ENCODE results near the gene RGS6.

The RGS6 gene

DNA sequence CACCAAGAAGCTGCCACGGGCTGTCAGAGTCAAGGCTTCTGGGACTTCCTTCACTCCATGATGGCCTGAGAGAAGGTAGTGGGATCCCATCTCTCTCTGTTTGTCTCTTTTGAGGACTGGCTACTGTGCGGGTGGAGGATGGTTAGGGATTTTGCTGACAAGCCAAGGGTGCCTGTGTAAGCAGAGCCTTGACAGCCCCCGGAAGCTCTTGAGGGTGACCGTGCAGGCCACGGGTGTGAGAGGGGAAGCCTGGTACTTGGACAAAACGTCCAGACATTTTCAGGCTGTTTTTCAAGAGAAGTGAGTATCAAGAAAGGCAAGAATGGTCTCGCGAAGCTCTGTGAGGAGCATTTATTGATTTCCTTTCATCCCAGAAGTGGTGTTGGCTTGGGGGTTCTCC lies 609.3 kb downstream of the RGS6 start:
- peak; percentile 32 for DNase-seq

DNA sequence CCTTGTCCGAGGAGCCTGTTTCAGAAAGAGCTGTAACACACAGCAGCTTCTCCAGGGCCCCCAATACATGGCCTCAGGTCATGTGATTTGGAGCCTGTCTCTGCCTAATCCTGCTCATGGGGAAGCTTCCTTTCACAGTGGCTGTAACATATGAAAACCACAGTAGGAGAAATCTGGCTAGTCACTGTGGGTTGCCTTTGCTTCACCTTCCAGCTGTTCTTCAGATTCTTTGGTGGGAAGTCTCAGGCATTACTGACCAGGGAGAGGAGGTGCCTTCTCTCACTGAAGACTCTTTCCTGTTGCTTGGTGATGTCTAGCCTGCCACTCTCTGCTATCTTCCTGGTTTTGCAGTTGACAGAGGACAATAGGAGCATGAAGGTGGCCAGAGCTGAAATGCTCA lies 611.1 kb downstream of the RGS6 start:
- DNase-seq: peak; percentile 30

DNA sequence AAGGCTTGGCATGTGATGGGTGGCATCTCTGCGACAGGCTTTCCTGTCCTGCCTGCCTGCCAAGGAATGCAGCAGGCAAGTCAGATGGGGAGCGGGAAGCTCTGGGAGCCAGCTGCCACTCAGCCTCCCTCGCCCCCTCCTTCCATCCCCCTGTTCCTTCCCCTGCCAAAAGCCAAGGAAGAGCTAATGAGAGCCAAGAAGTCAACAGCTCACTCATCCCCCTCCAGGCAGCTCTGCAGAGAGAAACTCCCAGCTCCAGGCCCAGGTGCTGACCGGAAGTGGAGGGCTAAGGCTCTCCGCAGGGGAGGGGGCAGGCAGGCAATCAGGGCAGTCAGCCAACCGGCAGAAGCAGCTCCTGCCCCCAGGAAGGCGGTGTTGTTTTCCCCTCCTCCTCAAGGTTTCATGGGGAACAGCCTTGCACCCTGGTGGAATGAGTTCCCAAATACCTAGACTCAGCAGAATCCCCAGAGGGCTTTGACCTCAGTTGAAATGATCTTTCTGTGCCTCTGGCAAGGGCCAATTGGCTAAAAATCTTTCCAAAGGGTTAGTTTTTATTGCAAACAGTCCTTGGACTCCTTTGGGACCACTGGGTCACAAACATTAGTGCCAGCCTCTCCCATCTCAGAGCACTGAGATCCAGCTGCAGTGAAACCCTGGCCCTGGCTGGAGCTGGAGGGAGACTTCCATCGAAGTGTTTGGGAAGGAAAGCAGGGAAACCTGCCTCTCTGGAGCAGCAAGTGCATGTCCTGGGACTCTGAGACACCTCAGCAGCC lies 612.6 kb downstream of the RGS6 start:
- DNase-seq: no peak

DNA sequence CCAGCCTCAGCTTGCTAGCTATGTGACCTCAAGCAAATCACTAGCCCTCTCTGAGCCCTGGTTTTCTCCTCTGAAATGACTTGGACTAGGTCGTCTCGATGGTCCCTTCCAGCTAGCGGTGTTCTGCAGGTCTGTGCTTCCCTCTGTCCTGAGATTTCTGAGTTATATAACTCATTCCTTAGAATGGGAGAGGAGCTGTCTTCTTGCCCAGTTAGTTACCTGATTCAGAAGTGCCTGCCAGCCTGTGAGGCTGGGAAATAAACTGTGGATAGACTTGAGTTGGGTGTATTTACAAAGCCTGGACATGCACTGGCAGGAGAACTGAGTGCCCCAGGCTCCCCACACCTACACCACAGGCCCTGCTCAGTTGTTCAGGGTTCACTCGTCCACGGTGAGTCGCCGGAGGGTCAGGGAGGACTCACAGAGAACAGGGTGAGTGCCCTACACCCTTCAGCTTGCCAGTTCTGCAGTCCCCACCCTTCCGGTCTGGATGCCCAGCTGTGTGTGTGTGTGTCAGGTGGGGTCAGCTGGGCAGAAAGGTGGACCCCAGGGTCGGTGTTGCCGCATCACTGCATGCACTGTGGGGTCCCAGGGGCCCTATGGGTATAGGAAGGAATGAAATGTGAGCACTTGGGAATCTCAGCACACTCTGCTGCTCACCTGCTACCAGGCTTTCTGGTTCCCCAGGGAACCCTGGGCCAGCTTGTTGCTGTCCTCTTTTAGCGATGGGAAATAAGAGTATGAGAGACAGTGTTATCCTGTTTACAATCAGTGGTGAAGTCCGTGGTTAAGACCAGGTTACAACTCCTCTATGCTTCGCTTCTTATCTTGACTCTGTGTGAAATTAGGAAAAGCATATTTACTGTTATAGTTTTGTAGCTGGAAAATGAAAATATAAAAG lies 613.4 kb downstream of the RGS6 start:
- no peak for DNase-seq

DNA sequence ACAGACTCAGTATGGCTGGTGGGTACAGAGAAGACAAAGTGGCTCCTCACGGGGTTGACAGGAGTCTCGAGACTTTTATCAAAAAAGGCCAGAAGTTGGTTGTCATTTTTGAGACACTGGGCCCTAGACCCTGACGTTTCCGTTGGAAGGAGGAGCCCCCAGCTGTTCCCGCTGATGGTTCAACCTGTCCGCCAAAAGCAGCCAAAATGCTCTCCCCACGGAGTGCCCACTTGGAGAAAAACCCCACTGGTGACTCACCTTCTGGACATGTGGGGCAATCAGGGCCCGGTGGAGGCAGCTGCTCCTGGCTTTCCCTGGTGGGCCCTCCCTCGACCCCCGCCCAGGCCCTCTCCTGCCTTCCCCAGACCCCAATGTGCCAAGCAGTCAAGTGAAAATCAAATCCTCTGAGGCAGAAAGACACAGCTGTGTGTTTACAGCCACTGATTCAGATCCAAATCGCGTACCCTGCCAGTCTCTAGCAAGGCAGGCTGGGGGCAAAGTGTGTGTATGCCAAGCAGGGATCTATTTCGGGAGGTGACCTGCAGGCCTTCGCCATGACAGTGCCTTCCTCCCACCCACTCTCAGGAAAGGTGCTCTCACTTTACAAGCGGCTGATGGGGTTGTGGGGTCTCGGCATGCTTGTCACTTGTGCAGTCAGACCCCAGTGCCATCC lies 614.3 kb downstream of the RGS6 start:
- DNase-seq: peak; percentile 15

DNA sequence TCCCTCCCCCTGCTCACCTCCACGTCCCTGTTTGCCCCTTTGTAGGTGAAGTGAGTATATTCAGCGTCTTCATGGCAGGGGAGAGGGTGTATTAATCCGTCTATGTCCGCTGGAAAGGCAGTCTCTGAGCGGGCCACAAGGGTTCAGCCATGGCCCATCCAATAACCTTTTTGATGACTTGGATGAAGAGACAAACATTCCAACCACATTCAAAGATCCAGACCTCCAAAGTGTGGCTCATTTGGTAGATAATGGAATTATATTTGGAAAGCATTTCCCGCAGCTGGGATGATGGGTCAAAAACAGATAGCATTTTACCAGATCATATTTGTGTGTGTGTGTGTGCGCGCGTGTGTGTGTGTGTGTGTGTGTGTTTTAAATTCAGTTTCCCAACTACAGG lies 615.8 kb downstream of the RGS6 start:
- DNase-seq: peak; percentile 20

DNA sequence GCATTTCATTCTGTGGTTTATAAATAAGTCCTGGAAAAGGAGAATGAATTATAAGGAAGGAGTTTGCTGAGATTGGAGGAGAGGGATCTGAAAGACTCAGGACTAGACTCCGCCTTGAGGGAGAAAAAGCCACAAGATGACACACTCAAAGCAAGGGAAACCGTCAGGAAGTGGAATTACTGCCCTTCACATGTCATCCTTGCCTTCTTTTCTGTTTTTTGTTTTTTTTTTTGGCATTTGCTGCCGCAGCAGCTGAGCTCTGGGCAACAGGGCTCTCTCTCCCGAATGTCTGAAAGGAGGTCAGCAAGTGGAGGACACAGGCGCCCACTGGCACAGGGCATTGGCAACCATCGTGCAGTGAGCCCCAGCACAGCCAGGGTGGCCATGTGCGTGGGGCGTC lies 616.8 kb downstream of the RGS6 start:
- peak; percentile 2 for DNase-seq

DNA sequence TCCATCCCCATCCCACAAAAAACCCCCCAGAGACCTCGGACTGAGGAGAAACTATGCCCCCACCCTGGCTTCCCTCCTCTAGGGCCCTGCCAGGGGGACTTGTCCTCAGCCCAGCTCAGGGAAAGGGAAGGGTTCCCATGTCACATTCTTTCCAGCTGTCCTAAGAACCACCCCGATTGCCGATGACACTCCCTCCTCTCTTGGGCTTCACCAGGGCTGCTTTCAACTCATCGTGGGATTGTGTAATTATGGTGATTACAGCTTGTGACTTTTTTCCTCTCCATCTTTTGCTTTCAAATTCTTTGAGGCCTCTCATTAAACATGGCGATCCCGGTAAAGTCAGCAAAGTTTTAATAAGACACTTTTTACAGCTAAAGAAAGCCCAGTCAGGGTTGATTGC lies 617.6 kb downstream of the RGS6 start:
- DNase-seq: peak; percentile 19

DNA sequence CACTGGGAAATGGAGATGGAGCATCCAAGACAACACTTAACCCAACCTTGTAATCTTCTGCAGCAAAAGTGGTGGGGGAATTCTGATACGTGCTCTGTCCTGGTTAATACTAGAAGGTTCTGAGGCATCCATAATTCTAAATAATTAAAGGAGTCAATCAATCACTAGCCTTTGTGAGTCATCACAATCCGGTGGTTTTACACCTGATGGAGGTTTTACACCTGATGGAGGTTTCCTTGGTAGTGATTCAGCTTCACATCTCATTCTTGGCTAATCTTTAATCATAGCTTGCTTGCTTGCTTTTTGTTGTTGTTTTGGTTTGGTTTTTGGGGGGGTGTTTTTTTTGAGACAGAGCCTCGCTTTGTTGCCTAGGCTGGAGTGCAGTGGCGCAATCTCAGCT lies 618.3 kb downstream of the RGS6 start:
- no peak for DNase-seq

DNA sequence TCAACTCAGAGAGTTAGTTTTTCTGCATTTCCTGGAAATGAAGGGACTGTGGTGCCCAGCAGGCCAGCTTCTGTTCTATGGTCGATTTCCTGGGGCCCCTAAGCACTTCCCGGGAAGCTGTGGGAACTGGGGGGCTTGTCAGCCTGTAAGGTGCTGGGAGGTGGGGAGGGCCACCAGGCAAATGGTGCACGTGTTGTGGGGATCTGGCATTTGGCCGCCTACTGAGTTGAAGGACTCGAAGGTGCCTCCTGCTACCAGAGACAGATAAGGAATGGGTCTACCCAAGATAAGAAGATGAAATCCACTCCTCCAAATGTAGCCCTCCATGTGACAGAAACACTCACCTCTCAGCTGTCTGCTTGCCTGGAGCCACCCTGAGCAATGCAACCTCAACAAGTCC lies 620.0 kb downstream of the RGS6 start:
- peak; percentile 18 for DNase-seq

DNA sequence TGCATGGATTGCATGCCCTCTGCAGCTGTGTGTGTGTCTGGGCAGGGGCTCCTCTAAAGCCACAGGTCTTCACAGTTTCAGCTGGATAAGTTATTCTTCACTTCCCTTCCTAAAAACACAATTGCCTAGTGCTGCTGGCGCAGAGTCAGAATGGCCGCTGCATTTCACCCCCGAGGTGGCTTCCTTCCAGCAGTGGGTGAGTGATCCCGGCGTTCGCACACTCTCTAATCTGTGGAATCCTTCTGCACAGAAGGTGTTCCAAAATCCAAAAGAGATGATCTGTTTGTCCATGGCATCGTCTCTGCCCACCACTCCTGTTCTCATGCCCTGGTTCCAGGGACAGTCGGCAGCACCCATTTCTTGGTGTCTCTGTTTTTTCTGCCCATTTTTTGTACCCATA lies 620.9 kb downstream of the RGS6 start:
- DNase-seq: peak; percentile 35

DNA sequence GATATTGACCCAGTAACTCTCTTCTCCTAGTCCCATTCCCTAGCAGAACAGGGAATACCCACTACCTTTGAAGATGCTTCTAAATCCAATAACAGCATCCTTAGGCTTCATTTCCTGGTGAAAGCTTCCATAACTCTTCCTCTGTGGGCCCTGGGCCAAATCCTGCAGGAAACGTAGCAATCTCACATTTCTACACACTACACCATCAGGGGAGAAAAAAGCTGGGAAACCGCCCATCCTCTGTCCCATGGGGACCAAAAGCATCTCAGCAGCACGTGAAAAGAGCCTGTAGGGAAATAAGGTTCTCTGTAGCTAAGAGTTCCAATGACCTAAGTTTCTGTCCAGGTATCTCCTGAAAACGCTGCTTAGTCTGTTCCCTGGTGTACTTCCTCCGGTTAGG lies 621.4 kb downstream of the RGS6 start:
- peak; percentile 32 for DNase-seq

DNA sequence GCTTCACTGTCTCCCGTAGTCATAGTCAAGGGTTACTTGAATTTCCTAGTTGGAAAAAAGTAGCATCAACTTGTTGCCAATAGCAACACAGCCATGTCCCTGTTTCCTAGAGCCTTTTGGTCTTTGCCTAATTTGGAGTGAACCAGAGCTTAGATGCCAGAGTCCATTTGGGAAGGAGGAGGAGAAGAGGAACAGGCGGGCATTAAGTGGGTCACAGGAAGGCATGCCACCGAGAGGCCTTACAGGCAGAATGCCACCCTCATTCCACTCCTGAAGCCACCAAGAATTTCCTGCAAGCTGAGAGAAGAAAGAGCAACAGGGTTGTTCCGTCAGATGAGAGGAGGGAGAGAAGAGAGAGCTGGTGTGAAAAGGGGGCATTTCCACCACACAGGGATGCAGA lies 622.2 kb downstream of the RGS6 start:
- peak; percentile 26 for DNase-seq

DNA sequence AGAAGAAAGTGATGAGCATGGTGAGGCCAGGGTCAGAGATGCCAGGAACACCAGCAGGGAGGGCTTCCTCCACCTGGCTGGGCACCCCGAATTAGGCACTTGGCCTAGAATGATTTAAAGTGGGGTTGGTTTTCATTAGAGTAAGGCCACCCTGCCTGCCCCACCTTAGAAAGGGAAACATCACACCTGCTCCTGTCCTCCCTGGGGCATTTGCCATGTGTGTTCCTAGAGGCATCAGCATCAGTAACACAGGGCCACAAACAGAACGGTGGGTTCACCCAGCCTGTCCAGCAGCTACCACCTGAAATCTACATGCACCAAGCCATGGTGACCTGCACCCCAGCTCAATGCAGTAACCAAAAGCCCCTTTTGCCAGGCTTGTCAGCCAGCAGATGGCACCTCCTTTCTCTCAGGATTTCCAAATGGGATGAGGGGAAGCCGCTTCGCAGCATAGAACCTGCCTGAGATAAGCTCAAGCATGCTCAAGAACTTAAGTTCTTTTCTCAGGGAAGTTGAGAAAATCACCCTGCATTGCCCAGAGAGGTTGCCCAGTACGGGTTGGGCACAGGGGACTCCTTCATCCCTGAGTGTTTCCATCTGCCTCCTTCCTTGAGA lies 622.9 kb downstream of the RGS6 start:
- peak; percentile 30 for DNase-seq

DNA sequence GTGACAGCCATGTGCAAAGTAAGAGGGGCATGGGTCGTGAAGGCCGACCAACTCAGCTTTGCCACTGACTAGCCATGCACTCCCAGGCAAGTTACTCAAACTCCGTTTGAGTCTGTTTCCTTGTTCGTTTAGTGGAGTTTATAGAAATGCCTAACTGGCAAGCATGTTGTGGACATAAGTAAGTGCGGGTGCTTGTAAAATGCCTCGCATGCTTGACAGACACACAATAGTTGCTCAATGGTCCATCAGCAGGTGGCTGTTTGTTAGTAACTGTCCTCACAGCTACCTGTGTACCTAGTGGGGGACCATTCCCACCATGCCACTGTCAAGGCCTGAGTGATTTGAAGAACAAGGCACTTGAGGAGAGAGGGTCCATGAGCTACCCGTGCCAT lies 623.4 kb downstream of the RGS6 start:
- DNase-seq: no peak

DNA sequence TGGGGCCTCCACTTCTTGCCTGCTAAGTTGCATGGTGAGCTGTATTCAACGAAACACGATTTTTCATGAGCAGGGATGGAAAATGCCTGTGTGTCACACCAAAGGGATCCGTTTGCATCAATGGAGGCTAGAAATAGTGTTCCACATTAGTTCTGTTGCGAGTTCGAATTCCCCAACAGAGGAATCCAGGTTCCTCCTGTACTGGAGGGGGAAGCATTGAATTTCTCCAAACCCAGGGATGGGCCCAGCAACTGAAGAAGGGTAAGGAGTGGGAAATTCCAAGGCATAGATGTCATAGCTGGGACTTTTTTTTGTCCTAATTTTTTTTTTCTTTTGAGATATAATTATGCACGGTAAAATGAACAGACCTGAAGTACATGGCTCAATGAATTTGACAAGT lies 625.4 kb downstream of the RGS6 start:
- peak; percentile 23 for DNase-seq

DNA sequence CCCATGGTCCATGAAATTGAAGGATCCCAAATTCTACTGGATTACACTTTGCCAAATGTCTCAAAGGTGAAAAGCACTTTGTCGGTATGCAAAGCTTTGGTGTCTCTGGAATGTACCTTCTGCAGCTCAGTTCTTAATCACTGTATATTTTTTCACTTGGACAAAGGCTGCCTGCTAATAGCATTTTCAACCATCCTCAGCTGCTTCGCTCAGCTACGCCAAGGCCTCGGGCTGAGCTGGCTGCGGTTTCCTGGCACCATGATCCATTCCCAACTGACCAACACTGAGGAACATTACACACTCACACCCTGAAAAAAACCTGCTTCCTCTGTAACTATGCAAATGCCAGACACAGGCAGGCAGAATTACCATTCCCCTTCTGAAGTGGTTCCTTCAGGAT lies 626.5 kb downstream of the RGS6 start:
- peak; percentile 57 for DNase-seq

DNA sequence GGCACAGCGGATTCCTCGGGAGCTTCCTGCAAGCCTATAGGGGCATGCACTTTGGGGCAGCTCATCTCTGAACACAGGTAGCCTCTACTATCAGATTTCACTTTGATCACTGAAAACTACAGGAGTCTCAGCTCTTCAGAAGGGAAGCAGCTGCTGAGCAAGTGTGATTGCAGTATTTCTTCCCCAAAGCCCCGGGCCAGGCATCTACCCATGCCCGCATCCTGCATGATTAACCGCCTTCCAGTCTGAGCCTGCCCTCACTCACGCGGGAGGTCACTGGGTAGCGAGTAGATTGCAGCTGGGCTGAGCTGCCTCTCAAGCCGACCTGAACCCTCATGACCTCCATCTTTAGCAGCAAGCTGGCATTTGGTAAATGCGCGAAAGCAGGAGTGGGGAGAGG lies 627.0 kb downstream of the RGS6 start:
- DNase-seq: no peak

DNA sequence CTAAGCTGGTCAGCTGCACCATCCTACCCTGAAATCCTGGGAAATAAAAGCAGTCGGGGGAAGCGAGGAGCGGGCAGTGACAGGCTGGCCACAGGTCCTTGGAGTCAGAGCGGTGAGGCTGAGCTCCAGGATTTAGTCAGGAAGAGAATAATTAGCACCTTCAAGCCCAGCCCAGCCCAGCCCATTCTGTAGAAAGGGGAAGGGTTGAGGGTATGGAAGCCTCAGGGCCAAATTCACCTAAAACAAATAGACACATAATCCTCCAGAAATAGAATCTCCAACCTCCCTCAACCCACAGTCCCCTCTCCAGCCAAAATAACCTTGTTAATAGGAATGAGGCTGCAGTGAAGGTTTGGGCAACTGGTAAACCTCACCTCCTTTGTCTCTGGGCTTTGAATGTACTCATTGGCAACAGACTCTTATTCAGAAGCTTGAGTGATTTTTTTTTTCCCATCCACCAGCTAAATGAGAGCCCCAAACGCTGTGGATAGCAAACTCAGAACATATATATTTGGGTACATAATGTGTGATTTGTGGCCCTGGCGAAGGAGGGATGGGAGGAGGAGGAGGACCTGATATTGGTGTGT lies 627.5 kb downstream of the RGS6 start:
- DNase-seq: no peak

DNA sequence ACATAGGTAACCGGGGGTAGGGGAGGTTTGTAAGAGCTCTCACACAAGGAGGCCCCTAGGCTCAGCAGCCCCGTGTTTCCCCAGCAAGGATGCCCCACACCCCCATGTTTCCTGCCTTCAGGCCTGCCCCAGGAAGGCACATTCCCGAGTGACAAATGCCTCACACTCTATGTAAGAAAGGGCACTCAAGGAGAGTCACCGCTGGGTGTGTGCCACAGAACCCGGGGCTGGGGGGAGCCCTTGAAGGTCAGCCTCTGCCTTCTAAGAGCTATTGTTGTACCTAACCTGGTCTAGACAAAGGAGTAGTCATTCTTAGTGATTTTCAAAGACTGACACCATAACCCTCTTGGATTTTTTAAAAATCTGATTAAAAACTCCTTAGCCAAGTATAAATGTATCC lies 628.1 kb downstream of the RGS6 start:
- no peak for DNase-seq

DNA sequence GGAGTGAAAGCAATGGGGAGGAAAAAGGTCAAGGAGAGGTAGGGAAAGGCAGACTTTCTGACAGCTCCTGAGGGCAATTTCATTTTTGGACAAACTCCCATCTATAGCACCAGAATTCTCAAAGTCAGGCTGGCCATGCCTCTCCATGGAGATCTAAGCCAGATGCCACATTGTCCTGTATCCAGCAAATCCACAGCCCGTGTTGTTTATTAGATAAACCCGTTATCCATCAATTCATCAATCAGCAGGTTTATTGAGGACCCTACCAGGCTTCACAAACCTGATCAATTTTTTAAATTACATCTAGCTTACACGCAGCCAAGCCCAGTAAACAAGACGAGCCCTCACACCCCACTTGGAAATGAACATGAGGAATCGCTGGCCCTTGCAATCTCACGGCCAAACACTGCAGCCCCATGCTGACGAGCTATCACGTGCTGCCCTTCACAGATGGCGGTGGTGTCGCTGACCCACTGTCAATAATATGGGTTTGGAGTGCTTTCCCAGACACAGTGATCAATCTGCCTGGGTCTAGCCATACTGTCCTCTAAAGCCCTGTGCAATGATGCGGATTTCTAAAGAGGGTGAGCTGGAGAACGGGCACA lies 628.8 kb downstream of the RGS6 start:
- no peak for DNase-seq

DNA sequence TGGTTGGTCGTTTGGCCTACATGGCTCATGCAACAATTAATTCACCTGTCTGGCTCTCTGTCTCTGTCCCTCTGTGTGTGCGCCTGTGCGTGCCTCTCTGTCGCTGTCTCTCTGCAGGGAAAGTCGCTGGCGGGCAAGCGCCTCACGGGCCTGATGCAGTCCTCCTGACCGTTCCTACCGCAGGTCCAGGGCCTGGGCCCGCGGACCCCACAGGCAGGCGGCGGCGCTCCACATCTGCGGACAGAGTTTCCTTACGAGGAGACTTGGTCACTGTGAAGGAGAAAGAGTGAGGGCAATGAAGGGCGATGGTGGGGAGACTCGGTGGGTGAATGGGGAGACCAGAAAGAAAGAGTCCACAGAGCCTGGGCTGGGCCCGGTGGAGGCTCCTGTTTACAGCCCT lies 630.1 kb downstream of the RGS6 start:
- DNase-seq: no peak

Measured in right forelimb (tissue), 1 donor.